Measurements from ENCODE around the gene RFX2.

The RFX2 gene

GRCh38 chr19:6110360-6110977 lies at the start of gene RFX2:
RFX2 (minus strand) TSS chr19:6110500; CDS start chr19:6047496, 63,004 bp downstream.
- TF ChIP-seq CTCF (IDR thresholded peaks at IDR 0.05; ENCODE audit: insufficient read depth, low read length, missing control alignments), result no peak
- ChIA-PET CTCF (interaction anchor here (1.2 to 8.7 kb wide), 4 partner anchors 15 to 63 kb away, joined by 3 to 78 read pairs (median 40); no protein-coding TSS in a partner anchor), POLR2A (no interaction called here)
- H3K4me3 ChIP-seq (ENCODE audit: low read depth, low read length), result peak within 1 kb of the TSS; percentile 66
- peak; percentile 85 for DNase-seq (ENCODE audit: low read depth, low spot score)

- no peak for TF ChIP-seq CTCF (IDR thresholded peaks at IDR 0.05; ENCODE audit: insufficient read depth, low read length, missing control alignments)
- no peak for DNase-seq (ENCODE audit: low read depth, low spot score)
- ChIA-PET CTCF (no interaction called here), POLR2A (no interaction called here)
- no peak overlapping the region for H3K4me3 ChIP-seq (ENCODE audit: low read depth, low read length)
Observed at GRCh38 chr19:6156033-6156432, 45.7 kb upstream of the RFX2 start.

GRCh38 chr19:6150289-6150688 lies 40.0 kb upstream of the RFX2 start:
- POLR2A ChIA-PET, result no interaction called here
- DNase-seq (ENCODE audit: low read depth, low spot score), result no peak
- CTCF ChIA-PET, result interaction anchor here (1.2 kb wide), 1 partner anchor 25 kb away, joined by 5 read pairs; no protein-coding TSS in a partner anchor
- H3K4me3 ChIP-seq (ENCODE audit: low read depth, low read length), result no peak overlapping the region
- no peak for TF ChIP-seq CTCF (IDR thresholded peaks at IDR 0.05; ENCODE audit: insufficient read depth, low read length, missing control alignments)

- POLR2A ChIA-PET, result no interaction called here
- no peak for DNase-seq (ENCODE audit: low read depth, low spot score)
- no peak overlapping the region for H3K4me3 ChIP-seq (ENCODE audit: low read depth, low read length)
- TF ChIP-seq CTCF (IDR thresholded peaks at IDR 0.05; ENCODE audit: insufficient read depth, low read length, missing control alignments), result no peak
- CTCF ChIA-PET, result interaction anchor here (0.9 to 1.5 kb wide), 3 partner anchors 93 to 722 kb away, joined by 3 to 4 read pairs (median 3); no protein-coding TSS in a partner anchor
Observed at GRCh38 chr19:6141217-6141616, 30.9 kb upstream of the RFX2 start.

GRCh38 chr19:6138511-6138910 lies 28.2 kb upstream of the RFX2 start:
- ChIA-PET CTCF (interaction anchor here (2.0 to 4.2 kb wide), 2 partner anchors 12 to 90 kb away, joined by 7 to 35 read pairs; no protein-coding TSS in a partner anchor), POLR2A (no interaction called here)

More at GRCh38 chr19:6138511-6138910, 28.2 kb upstream of the RFX2 start:
- DNase-seq (ENCODE audit: low read depth, low spot score), result no peak
- no peak overlapping the region for H3K4me3 ChIP-seq (ENCODE audit: low read depth, low read length)
- no peak for TF ChIP-seq CTCF (IDR thresholded peaks at IDR 0.05; ENCODE audit: insufficient read depth, low read length, missing control alignments)
